ENCODE measurements around the gene EML4.
A peak's percentile ranks its signal among the peaks of the same experiment; 100 is the strongest.

The EML4 gene

GRCh38 chr2:42195559-42195958, 26.4 kb downstream of the EML4 start:
- no peak for DNase-seq (ENCODE audit: low spot score)

- DNase-seq (ENCODE audit: low spot score): no peak
These were observed 26.9 kb downstream of the EML4 start for GRCh38 chr2:42196070-42196402.

- no peak for DNase-seq (ENCODE audit: low spot score)
These were observed 27.5 kb downstream of the EML4 start for GRCh38 chr2:42196403-42197267.

- no peak for DNase-seq (ENCODE audit: low spot score)
These were observed 28.6 kb downstream of the EML4 start for GRCh38 chr2:42197792-42198191.

GRCh38 chr2:42198466-42198865, 29.3 kb downstream of the EML4 start:
- DNase-seq (ENCODE audit: low spot score): no peak

GRCh38 chr2:42199002-42199401, 29.8 kb downstream of the EML4 start:
- no peak for DNase-seq (ENCODE audit: low spot score)

GRCh38 chr2:42199626-42200025, 30.5 kb downstream of the EML4 start:
- DNase-seq (ENCODE audit: low spot score): no peak

- DNase-seq (ENCODE audit: low spot score): no peak
These were observed 32.0 kb downstream of the EML4 start for GRCh38 chr2:42200926-42201855.

- DNase-seq (ENCODE audit: low spot score): no peak
These were observed 33.5 kb downstream of the EML4 start for GRCh38 chr2:42202634-42203008.

GRCh38 chr2:42203792-42204191, 34.6 kb downstream of the EML4 start:
- no peak for DNase-seq (ENCODE audit: low spot score)

GRCh38 chr2:42205337-42205736, 36.2 kb downstream of the EML4 start:
- no peak for DNase-seq (ENCODE audit: low spot score)

GRCh38 chr2:42207826-42208225, 38.7 kb downstream of the EML4 start:
- DNase-seq (ENCODE audit: low spot score): no peak

- DNase-seq (ENCODE audit: low spot score): no peak
These were observed 41.0 kb downstream of the EML4 start for GRCh38 chr2:42210203-42210602.

GRCh38 chr2:42211291-42211690, 42.1 kb downstream of the EML4 start:
- DNase-seq (ENCODE audit: low spot score): no peak

- no peak for DNase-seq (ENCODE audit: low spot score)
These were observed 45.5 kb downstream of the EML4 start for GRCh38 chr2:42214669-42215068.

GRCh38 chr2:42216694-42217093, 47.5 kb downstream of the EML4 start:
- DNase-seq (ENCODE audit: low spot score): no peak

GRCh38 chr2:42217307-42217706, 48.2 kb downstream of the EML4 start:
- no peak for DNase-seq (ENCODE audit: low spot score)

GRCh38 chr2:42217914-42218313, 48.8 kb downstream of the EML4 start:
- DNase-seq (ENCODE audit: low spot score): no peak

- no peak for DNase-seq (ENCODE audit: low spot score)
These were observed 49.6 kb downstream of the EML4 start for GRCh38 chr2:42218712-42219111.

- no peak for DNase-seq (ENCODE audit: low spot score)
These were observed 50.0 kb downstream of the EML4 start for GRCh38 chr2:42219160-42219559.

- DNase-seq (ENCODE audit: low spot score): peak; percentile 15
These were observed 51.4 kb downstream of the EML4 start for GRCh38 chr2:42220566-42220965.

- no peak for DNase-seq (ENCODE audit: low spot score)
These were observed 54.1 kb downstream of the EML4 start for GRCh38 chr2:42223067-42223854.

All from activated CD4-positive, alpha-beta T cell treated with anti-CD3 and anti-CD28 coated beads, Interleukin-2, Interleukin-4, amounts not matched to agents 100 ng/mL and 50 ng/mL, durations not matched to agents 16 hours and 8 hours (primary cell).